Caco-2 (cell line): ENCODE data around the gene GCNT4. TPM values are rescaled to one million over a fixed set of nuclear protein-coding genes. Genes with fewer than 3 reads are reported as not detected.

Experiments
- BruUV-seq: library from RNA; stranded (reverse); fragments of 400-500 nt; replicated peaks from 2 replicates; lab custom pipeline; 2021; lab: Mats Ljungman, UMichigan
- CTCF ChIA-PET: fragments of 300-600 bp; sonication (Branson Sonifier 250); formaldehyde crosslinking; loops from one replicate; lab custom pipeline; 2022; ENCODE audit warnings: antibody characterized with exemption; lab: Charles Lee
- POLR2A ChIA-PET: fragments of 300-600 bp; sonication (Branson Sonifier 250); formaldehyde crosslinking; loops from one replicate; lab custom pipeline; 2022; ENCODE audit warnings: antibody characterized with exemption; lab: Charles Lee
- DNase-seq, 2 experiments: peaks; one replicate each; pipeline versions ENCODE4 v3.0.0 to v3.0.0-alpha.2; 2020 to 2022
- H3K27me3 ChIP-seq: replicated peaks from 2 replicates; pipeline ENCODE4 v1.6.0; 2011; ENCODE audit warnings: low read length; ENCODE audit not compliant: control insufficient read depth, insufficient read depth
- H3K36me3 ChIP-seq: 2 replicates; pipeline ENCODE4 v1.5.1; 2011; ENCODE audit warnings: low read length; ENCODE audit not compliant: control insufficient read depth, insufficient read depth
- H3K4me1 ChIP-seq: fragments of 250-450 bp; sonication (Bioruptor Pico); 2 replicates; pipeline ENCODE4 v1.5.1; 2020; ENCODE audit warnings: mild to moderate bottlenecking
- H3K4me3 ChIP-seq: 2 replicates; pipeline ENCODE4 v1.5.1; 2011; ENCODE audit warnings: low read depth, mild to moderate bottlenecking, control low read depth, low read length
- H3K9me3 ChIP-seq: fragments of 250-450 bp; sonication (Bioruptor Pico); 2 replicates; pipeline ENCODE4 v1.5.1; 2020; ENCODE audit warnings: mild to moderate bottlenecking, moderate library complexity
- H3K27ac Mint-ChIP-seq: one replicate; pipeline ENCODE4 v1.8.0; 2022; ENCODE audit warnings: mixed read lengths; ENCODE audit not compliant: unreplicated experiment
- H3K27me3 Mint-ChIP-seq: one replicate; pipeline ENCODE4 v1.8.0; 2022; ENCODE audit warnings: mixed read lengths; ENCODE audit not compliant: insufficient read depth, unreplicated experiment
- H3K36me3 Mint-ChIP-seq: one replicate; pipeline ENCODE4 v1.8.0; 2022; ENCODE audit warnings: mild to moderate bottlenecking, mixed read lengths; ENCODE audit not compliant: insufficient read depth, unreplicated experiment
- H3K4me1 Mint-ChIP-seq: one replicate; pipeline ENCODE4 v1.8.0; 2022; ENCODE audit warnings: low read depth, mixed read lengths; ENCODE audit not compliant: unreplicated experiment
- H3K4me3 Mint-ChIP-seq: one replicate; pipeline ENCODE4 v1.8.0; 2022; ENCODE audit warnings: mild to moderate bottlenecking, moderate library complexity, mixed read lengths; ENCODE audit not compliant: unreplicated experiment
- H3K9me3 Mint-ChIP-seq: one replicate; pipeline ENCODE4 v1.8.0; 2022; ENCODE audit warnings: mixed read lengths; ENCODE audit not compliant: unreplicated experiment
- CTCF ChIP-seq, 2 experiments: fragments of 200-600 bp in 1 of 2; IDR thresholded peaks; 1 replicate in 1 of 2; 2 replicates in 1 of 2; pipeline versions ENCODE4 v1.5.1 to v1.8.0; 2011 to 2022; ENCODE audit warnings: antibody characterized with exemption in 1 of 2, control low read depth in 1 of 2, inconsistent platforms in 1 of 2, low read depth in 1 of 2, low read length in 1 of 2, mild to moderate bottlenecking in 1 of 2, moderate library complexity in 1 of 2; ENCODE audit not compliant: insufficient read depth in 1 of 2, severe bottlenecking in 1 of 2, unreplicated experiment in 1 of 2
- intact Hi-C: fragments of 100-400 bp; cut with micrococcal nuclease; formaldehyde crosslinking; loops from one replicate; pipeline ENCODE4 v1.10.0; 2022; ENCODE audit not compliant: unreplicated experiment
- total RNA-seq: library from RNA; stranded (reverse); gene quantifications from 2 replicates; pipeline ENCODE4 v1.2.3, GENCODE V29; 2022

The GCNT4 gene
- total RNA-seq, 1 experiment from 2014 or later, result 3.0 TPM

- no peak for DNase-seq
- peaks cover 14% of the 10 kb centered on the region for H3K4me1 Mint-ChIP-seq
- H3K27me3 Mint-ChIP-seq, result no peaks in the 10 kb centered on the region
- H3K27ac Mint-ChIP-seq, result no peak overlapping the region
- intact Hi-C loops, result no loop called here
- ChIA-PET POLR2A (no interaction called here), CTCF (no interaction called here)
- Histone ChIP-seq H3K4me1 (no peaks in the 10 kb centered on the region), H3K27me3 (no peaks in the 10 kb centered on the region), H3K9me3 (peaks cover 19% of the 10 kb centered on the region), H3K4me3 (no peak overlapping the region), H3K36me3 (no peaks in the 10 kb centered on the region)
- no peak overlapping the region for H3K4me3 Mint-ChIP-seq
- H3K36me3 Mint-ChIP-seq, result no peaks in the 10 kb centered on the region
- BruUV-seq, result no TSS peak
- no peak for TF ChIP-seq CTCF (IDR thresholded peaks at IDR 0.05; ENCODE audit: insufficient read depth in 1 of 2, low read depth in 1 of 2, low read length in 1 of 2, severe bottlenecking in 1 of 2, unreplicated experiment in 1 of 2)
- H3K9me3 Mint-ChIP-seq, result peaks cover 26% of the 10 kb centered on the region
Measured at GRCh38 chr5:75006865-75007822, 45.2 kb downstream of the GCNT4 start.

GRCh38 chr5:75005561-75005960, 46.8 kb downstream of the GCNT4 start:
- peaks cover 19% of the 10 kb centered on the region for H3K9me3 ChIP-seq
- intact Hi-C loops, result no loop called here
- DNase-seq, result no peak

More at GRCh38 chr5:75005561-75005960, 46.8 kb downstream of the GCNT4 start:
- BruUV-seq, result no TSS peak
- Mint-ChIP-seq H3K36me3 (no peaks in the 10 kb centered on the region), H3K27ac (no peak overlapping the region), H3K4me1 (peaks cover 9% of the 10 kb centered on the region), H3K4me3 (no peak overlapping the region), H3K27me3 (no peaks in the 10 kb centered on the region), H3K9me3 (peaks cover 26% of the 10 kb centered on the region)
- H3K27me3 ChIP-seq, result no peaks in the 10 kb centered on the region
- CTCF ChIA-PET, result no interaction called here
- H3K36me3 ChIP-seq, result no peaks in the 10 kb centered on the region
- H3K4me3 ChIP-seq, result no peak overlapping the region
- H3K4me1 ChIP-seq, result no peaks in the 10 kb centered on the region
- no peak for TF ChIP-seq CTCF (IDR thresholded peaks at IDR 0.05; ENCODE audit: insufficient read depth in 1 of 2, low read depth in 1 of 2, low read length in 1 of 2, severe bottlenecking in 1 of 2, unreplicated experiment in 1 of 2)
- POLR2A ChIA-PET, result no interaction called here

Other genes starting within 250 kb of the GCNT4 start
- 13.9 and 14.4 TPM in 2 replicates for gene FAM169A, start 186.2 kb downstream of the GCNT4 start, total RNA-seq
- gene ANKRD31, start 184.3 kb upstream of the GCNT4 start, total RNA-seq, result 0.66 and 0.79 TPM in 2 replicates